ENCODE measurements around the gene GP1BB. TPM values are rescaled to one million over a fixed set of nuclear protein-coding genes. Genes with fewer than 3 reads are reported as not detected.
A peak's percentile ranks its signal among the peaks of the same experiment; 100 is the strongest.

Gene GP1BB
- total and polyA plus RNA-seq, 8 donors: 2.4 to 27.8 (median 8.7) TPM; not detected in 2

DNA sequence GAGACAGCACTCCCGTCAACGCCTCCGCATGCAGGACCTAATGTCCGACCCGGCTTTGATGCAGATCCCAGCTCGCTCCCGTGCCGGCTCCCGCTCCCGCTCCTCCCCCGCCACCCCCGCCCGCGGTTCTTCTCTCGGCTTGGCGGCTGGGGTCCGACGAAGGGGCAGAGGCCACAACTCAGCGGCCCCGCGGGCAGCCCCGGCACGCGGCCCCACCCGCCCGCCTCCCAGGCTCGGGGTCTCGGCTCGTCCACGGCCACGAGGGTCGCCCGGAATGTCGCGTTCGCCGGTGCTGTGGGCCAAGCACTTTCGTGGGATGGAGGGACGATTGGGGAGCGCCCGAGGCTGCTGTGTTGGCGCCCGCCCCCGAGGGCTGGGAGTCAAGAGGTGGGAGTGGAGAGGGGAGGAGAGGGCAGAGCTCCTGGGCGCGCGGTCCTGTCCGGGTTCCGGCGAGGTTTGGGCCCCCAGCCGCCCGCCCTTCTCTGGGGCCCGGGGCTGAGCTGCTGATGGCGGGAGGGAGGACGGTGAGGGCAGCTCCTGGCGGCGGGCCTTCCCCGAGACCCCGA is 31.9 kb downstream of the GP1BB start:
- peaks cover 37 to 100% (median 68%) of the 10 kb centered on the region in 3 donors for H3K27me3 ChIP-seq
- no peaks in the 10 kb centered on the region for H3K9me3 ChIP-seq
- 0 to 9% (median 3%) methylated on average over 8 to 59 of the region's 59 CpGs for WGBS, 5 donors
- H3K27ac ChIP-seq: no peak overlapping the region
- peaks cover 29 to 50% (median 41%) of the 10 kb centered on the region in 4 donors for H3K4me1 ChIP-seq
- intact Hi-C loops (cut with DNase I; ENCODE audit: low total_unique reads): no loop called here
- no peaks in the 10 kb centered on the region for H3K36me3 ChIP-seq
- peak overlapping the region in 1 of 4 donors; percentile 3 for H3K4me3 ChIP-seq
- DNase-seq: no peak
- TF ChIP-seq POLR2AphosphoS5 (IDR thresholded peaks at IDR 0.05): no peak
- TF ChIP-seq POLR2A (IDR thresholded peaks at IDR 0.05): no peak
- TF ChIP-seq EP300 (IDR thresholded peaks at IDR 0.05): no peak
- no peak for TF ChIP-seq CTCF (IDR thresholded peaks at IDR 0.05)

DNA sequence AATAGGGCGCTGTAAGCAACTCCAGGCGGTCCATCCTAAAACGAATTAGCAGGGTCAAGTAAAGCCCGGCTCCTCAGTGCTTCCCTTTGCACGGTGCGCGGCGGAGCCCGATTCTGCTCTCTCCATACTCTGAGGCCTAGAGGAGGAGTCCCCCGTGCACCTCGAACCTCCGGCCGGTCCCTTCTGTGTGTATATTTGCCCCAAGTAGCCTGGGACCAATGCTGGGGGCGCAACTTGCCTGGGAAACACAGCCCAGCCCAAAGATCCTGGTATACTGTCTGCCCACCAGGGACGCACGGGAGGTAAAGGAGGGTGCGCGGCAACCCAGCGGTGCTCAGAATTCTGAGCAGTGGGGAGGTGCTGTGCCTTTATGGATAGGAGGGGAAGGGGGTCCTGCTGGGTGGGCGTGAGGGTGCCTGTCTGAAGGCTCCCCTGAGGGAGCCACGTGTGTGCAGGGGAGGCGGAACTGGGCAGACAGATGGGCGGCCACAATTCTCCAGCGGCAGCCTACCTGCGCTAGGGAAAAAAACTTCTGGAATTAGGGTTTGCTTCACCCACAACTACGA is 32.5 kb downstream of the GP1BB start:
- Histone ChIP-seq H3K36me3 (no peaks in the 10 kb centered on the region), H3K27me3 (peaks cover 37 to 96% (median 70%) of the 10 kb centered on the region in 3 donors), H3K4me3 (peak overlapping the region in 1 of 4 donors; percentile 53), H3K9me3 (no peaks in the 10 kb centered on the region), H3K27ac (no peak overlapping the region), H3K4me1 (peaks cover 29 to 51% (median 41%) of the 10 kb centered on the region in 4 donors)
- WGBS, 5 donors: 2 to 7% (median 4%) methylated on average over 20 to 26 of the region's 26 CpGs
- DNase-seq: no peak
- TF ChIP-seq POLR2A (IDR thresholded peaks at IDR 0.05) (no peak), EP300 (IDR thresholded peaks at IDR 0.05) (no peak), POLR2AphosphoS5 (IDR thresholded peaks at IDR 0.05) (no peak), CTCF (IDR thresholded peaks at IDR 0.05) (no peak)
- intact Hi-C loops (cut with DNase I; ENCODE audit: low total_unique reads): no loop called here

- peak; percentile 74 to 79 for DNase-seq
- H3K27me3 ChIP-seq: peaks cover 37 to 95% (median 76%) of the 10 kb centered on the region in 3 donors
- no peaks in the 10 kb centered on the region for H3K9me3 ChIP-seq
- peaks cover 34 to 57% (median 47%) of the 10 kb centered on the region in 4 donors for H3K4me1 ChIP-seq
- peak overlapping the region; percentile 25 to 53 (median 38) for H3K4me3 ChIP-seq
- intact Hi-C loops (cut with DNase I; ENCODE audit: low total_unique reads): no loop called here
- TF ChIP-seq POLR2AphosphoS5 (IDR thresholded peaks at IDR 0.05): no peak
- TF ChIP-seq CTCF (IDR thresholded peaks at IDR 0.05): peak in 5 of 7 experiments; percentile 25 to 66 (median 56)
- TF ChIP-seq EP300 (IDR thresholded peaks at IDR 0.05): no peak
- TF ChIP-seq POLR2A (IDR thresholded peaks at IDR 0.05): no peak
- H3K36me3 ChIP-seq: no peaks in the 10 kb centered on the region
- no peak overlapping the region for H3K27ac ChIP-seq
- WGBS, 5 donors: 3 to 5% (median 3%) methylated on average over 36 to 76 of the region's 76 CpGs
These were observed 33.2 kb downstream of the GP1BB start for GRCh38 chr22:19756288-19757128.
